SK-N-SH (cell line): ENCODE data around the gene ETS1. TPM values are rescaled to one million over a fixed set of nuclear protein-coding genes. Genes with fewer than 3 reads are reported as not detected.

Source experiments
- CTCF ChIA-PET: fragments of 300-600, 350-600 bp; formaldehyde crosslinking; extraction: SDS; loops from one replicate; lab custom pipeline; 2021; lab: Yijun Ruan, JAX
- POLR2A ChIA-PET: fragments of 350-600 bp; sonication (Branson Sonifier 250); formaldehyde crosslinking; extraction: SDS; loops from one replicate; lab custom pipeline; 2020; ENCODE audit warnings: antibody characterized with exemption, inconsistent platforms; lab: Yijun Ruan, JAX
- DNase-seq: peaks from one replicate; pipeline ENCODE4 v3.0.0; 2012
- H2AFZ ChIP-seq: fragments of 200-600 bp; sonication (generic); 2 replicates; pipeline ENCODE4 v1.8.1; 2016; ENCODE audit warnings: antibody characterized with exemption, mild to moderate bottlenecking, low read depth
- H3F3A ChIP-seq: fragments of 200-600 bp; sonication (generic); replicated peaks from 2 replicates; pipeline ENCODE3; 2016; ENCODE audit warnings: antibody characterized with exemption, mild to moderate bottlenecking; ENCODE audit not compliant: insufficient read depth
- H3K27ac ChIP-seq, 2 experiments: fragments of 200-500 bp in 1 of 2; fragments of 200-600 bp in 1 of 2; sonication (Bioruptor generic) in 1 of 2; sonication (generic), shearing (Covaris generic) in 1 of 2; 2 replicates each; pipeline versions ENCODE4 v1.5.1 to v1.6.1; 2014 to 2016; ENCODE audit warnings: low read depth in 2 of 2, inconsistent platforms in 1 of 2, low read length in 1 of 2, mild to moderate bottlenecking in 1 of 2, mixed read lengths in 1 of 2
- H3K27me3 ChIP-seq: fragments of 200-600 bp; sonication (generic), shearing (Covaris generic); 2 replicates; pipeline ENCODE4 v1.6.1; 2016; ENCODE audit warnings: mixed run types; ENCODE audit not compliant: insufficient read depth
- H3K36me3 ChIP-seq, 2 experiments: fragments of 200-500 bp in 1 of 2; fragments of 200-600 bp in 1 of 2; sonication (Bioruptor generic) in 1 of 2; sonication (generic) in 1 of 2; replicated peaks in 1 of 2; 2 replicates each; pipeline versions ENCODE3 to v1.5.1; 2014 to 2016; ENCODE audit warnings: low read length in 1 of 2, mild to moderate bottlenecking in 1 of 2; ENCODE audit not compliant: insufficient read depth in 2 of 2, control insufficient read depth in 1 of 2
- H3K4me1 ChIP-seq, 2 experiments: fragments of 200-500 bp in 1 of 2; fragments of 200-600 bp in 1 of 2; sonication (Bioruptor generic) in 1 of 2; sonication (generic), shearing (Covaris generic) in 1 of 2; 2 replicates each; pipeline versions ENCODE4 v1.5.1 to v1.6.1; 2014 to 2016; ENCODE audit warnings: low read depth in 1 of 2, low read length in 1 of 2, mixed run types in 1 of 2; ENCODE audit not compliant: insufficient read depth in 2 of 2, control insufficient read depth in 1 of 2
- H3K4me2 ChIP-seq: fragments of 200-600 bp; sonication (generic), shearing (Covaris generic); 2 replicates; pipeline ENCODE4 v1.6.1; 2017; ENCODE audit warnings: mixed run types
- H3K4me3 ChIP-seq, 2 experiments: fragments of 200-500 bp in 1 of 2; fragments of 200-600 bp in 1 of 2; sonication (Bioruptor generic) in 1 of 2; sonication (generic), shearing (Covaris generic) in 1 of 2; 2 replicates each; pipeline versions ENCODE4 v1.5.1 to v1.8.1; 2014 to 2016; ENCODE audit warnings: low read depth in 2 of 2, inconsistent platforms in 1 of 2, low read length in 1 of 2, mild to moderate bottlenecking in 1 of 2, mixed read lengths in 1 of 2, moderate library complexity in 1 of 2
- H3K79me2 ChIP-seq: fragments of 200-600 bp; sonication (generic); 2 replicates; pipeline ENCODE4 v1.8.1; 2017; ENCODE audit warnings: mild to moderate bottlenecking; ENCODE audit not compliant: insufficient read depth
- H3K9ac ChIP-seq: fragments of 200-600 bp; sonication (generic); 2 replicates; pipeline ENCODE4 v1.6.1; 2017; ENCODE audit warnings: mixed run types
- H3K9me2 ChIP-seq: fragments of 200-600 bp; sonication (generic); 2 replicates; pipeline ENCODE4 v1.6.1; 2017; ENCODE audit warnings: mixed run types
- H3K9me3 ChIP-seq: fragments of 200-600 bp; sonication (generic); 2 replicates; pipeline ENCODE4 v1.6.1; 2017; ENCODE audit warnings: mixed run types, mild to moderate bottlenecking, moderate library complexity
- H4K20me1 ChIP-seq: fragments of 200-600 bp; sonication (generic); 2 replicates; pipeline ENCODE4 v1.6.1; 2017; ENCODE audit warnings: mild to moderate bottlenecking, mixed run types; ENCODE audit not compliant: insufficient read depth
- CHD2 ChIP-seq: fragments of 150-350 bp; IDR thresholded peaks from 2 replicates; pipeline ENCODE4 v1.6.1; 2018; ENCODE audit warnings: low read length; ENCODE audit not compliant: partially characterized antibody
- CTCF ChIP-seq: fragments of 200-600 bp; sonication (generic); IDR thresholded peaks from 2 replicates; pipeline ENCODE4 v1.6.1; 2017; ENCODE audit warnings: antibody characterized with exemption, mild to moderate bottlenecking, moderate library complexity
- EZH2phosphoT487 ChIP-seq: fragments of 200-600 bp; sonication (generic); IDR thresholded peaks from 2 replicates; pipeline ENCODE4 v1.6.1; 2017; ENCODE audit warnings: low read depth, mixed run types, mild to moderate bottlenecking, antibody characterized with exemption, moderate library complexity, borderline replicate concordance
- FOSL2 ChIP-seq: IDR thresholded peaks from 2 replicates; pipeline ENCODE4 v1.4.0; 2012; ENCODE audit warnings: low read depth, mild to moderate bottlenecking, moderate library complexity, borderline replicate concordance
- FOXJ3 ChIP-seq: sonication (generic); formaldehyde crosslinking; IDR thresholded peaks from 2 replicates; pipeline ENCODE4 v1.5.1; 2020; ENCODE audit warnings: mild to moderate bottlenecking, missing genetic modification reagents
- GATA2 ChIP-seq: sonication (generic); formaldehyde crosslinking; IDR thresholded peaks from 2 replicates; pipeline ENCODE4 v1.5.0; 2020; ENCODE audit warnings: mild to moderate bottlenecking, missing genetic modification reagents
- IRF3 ChIP-seq: fragments of 150-350 bp; IDR thresholded peaks from 2 replicates; pipeline ENCODE4 v1.6.1; 2016; ENCODE audit warnings: mild to moderate bottlenecking, low read depth, low read length
- JUND ChIP-seq: IDR thresholded peaks from 2 replicates; pipeline ENCODE4 v1.4.0; 2012
- MEF2A ChIP-seq: IDR thresholded peaks from 2 replicates; pipeline ENCODE4 v1.4.0; 2012; ENCODE audit warnings: low read depth, borderline replicate concordance
- MXI1 ChIP-seq: IDR thresholded peaks from 2 replicates; pipeline ENCODE4 v1.6.1; 2012; ENCODE audit warnings: mild to moderate bottlenecking, low read depth, low read length, improper control_type of control experiment
- NFIC ChIP-seq: IDR thresholded peaks from 2 replicates; pipeline ENCODE4 v1.4.0; 2012; ENCODE audit warnings: borderline replicate concordance
- NRF1 ChIP-seq: IDR thresholded peaks from 2 replicates; pipeline ENCODE4 v1.6.1; 2012; ENCODE audit warnings: low read depth, mild to moderate bottlenecking, low read length
- POLR2AphosphoS5 ChIP-seq: IDR thresholded peaks from 2 replicates; pipeline ENCODE4 v1.6.1; 2012; ENCODE audit warnings: low read depth, low read length
- SMC3 ChIP-seq: IDR thresholded peaks from 2 replicates; pipeline ENCODE4 v1.6.1; 2012; ENCODE audit warnings: low read depth, low read length, improper control_type of control experiment
- TAF1 ChIP-seq: IDR thresholded peaks from 2 replicates; pipeline ENCODE4 v1.6.1; 2012; ENCODE audit warnings: low read depth, mild to moderate bottlenecking, low read length, moderate library complexity, borderline replicate concordance
- TCF12 ChIP-seq: IDR thresholded peaks from 2 replicates; pipeline ENCODE4 v1.4.0; 2012
- TEAD4 ChIP-seq: IDR thresholded peaks from 2 replicates; pipeline ENCODE4 v1.4.0; 2012; ENCODE audit warnings: mild to moderate bottlenecking, borderline replicate concordance; ENCODE audit not compliant: insufficient read depth
- USF1 ChIP-seq: IDR thresholded peaks from 2 replicates; pipeline ENCODE4 v1.4.0; 2012; ENCODE audit warnings: low read depth, borderline replicate concordance
- WGBS: methylation state at CpG from one replicate; pipeline ENCODE4 v1.1.6; 2017; ENCODE audit warnings: low lambda C conversion rate; 5-methylcytosine and 5-hydroxymethylcytosine counted together
- polyA plus RNA-seq, 3 experiments: library from polyadenylated mRNA; depleted of rRNA; stranded (reverse); fragments of >200 nt; gene quantifications; 2 replicates each; pipeline ENCODE4 v1.2.3, GENCODE V29; 2012

ETS1 gene
- polyA plus RNA-seq, 1 of the 3 experiments (the other 2 are of a cell fraction), result 14.5 TPM

GRCh38 chr11:128411812-128412211 is 175.5 kb downstream of the ETS1 start:
- WGBS, result 93% methylated on average over 5 of the region's 5 CpGs
- CTCF ChIA-PET, result interaction anchor here (0.8 to 0.9 kb wide), 2 partner anchors 10 to 38 kb away, joined by 3 read pairs; no protein-coding TSS in a partner anchor
- Histone ChIP-seq H3K27ac (no peak overlapping the region), H4K20me1 (no peaks in the 10 kb centered on the region), H3K79me2 (no peaks in the 10 kb centered on the region; the same call in 1 of the 2 replicates), H3K9me2 (no peaks in the 10 kb centered on the region), H3F3A (peaks cover 27% of the 10 kb centered on the region), H3K36me3 (no peaks in the 10 kb centered on the region), H3K9me3 (no peaks in the 10 kb centered on the region), H3K4me1 (peaks cover 0 to 23% of the 10 kb centered on the region in 2 experiments; a peak in 3 of 4 replicates), H3K4me3 (no peak overlapping the region), H2AFZ (no peak overlapping the region), H3K4me2 (no peak overlapping the region), H3K9ac (no peak overlapping the region), H3K27me3 (no peaks in the 10 kb centered on the region)
- no peak for TF ChIP-seq TCF12
- TF ChIP-seq MEF2A, result no peak
- no peak for TF ChIP-seq TEAD4
- TF ChIP-seq FOXJ3, result no peak
- no peak for TF ChIP-seq JUND
- no peak for TF ChIP-seq TAF1
- TF ChIP-seq IRF3, result no peak
- TF ChIP-seq MXI1, result no peak
- TF ChIP-seq NFIC, result no peak
- TF ChIP-seq CHD2, result no peak
- no peak for TF ChIP-seq NRF1
- TF ChIP-seq CTCF, result no peak
- no peak for TF ChIP-seq USF1
- no peak for TF ChIP-seq GATA2 (CRISPR knock-in tag)
- no peak for TF ChIP-seq FOSL2
- TF ChIP-seq SMC3, result no peak
- no peak for TF ChIP-seq EZH2phosphoT487
- no peak for TF ChIP-seq POLR2AphosphoS5
- POLR2A ChIA-PET, result no interaction called here
- DNase-seq, result no peak
